ENCODE results near the gene ANKFN1.

- TF ChIP-seq CTCF (conservative IDR thresholded peaks at IDR 0.05) (no peak), ZFX (IDR thresholded peaks at IDR 0.05) (no peak)
These were observed 353.1 kb downstream of the ANKFN1 start for GRCh38 chr17:56506349-56506748.

All from C4-2B (cell line).